ENCODE data around the gene AKAP8L.
"Not testable (repeated sequence)": the region's sequence is repeated elsewhere in the genome, so short reads cannot be mapped to it uniquely, and the experiment has no call there.

Gene AKAP8L

DNA sequence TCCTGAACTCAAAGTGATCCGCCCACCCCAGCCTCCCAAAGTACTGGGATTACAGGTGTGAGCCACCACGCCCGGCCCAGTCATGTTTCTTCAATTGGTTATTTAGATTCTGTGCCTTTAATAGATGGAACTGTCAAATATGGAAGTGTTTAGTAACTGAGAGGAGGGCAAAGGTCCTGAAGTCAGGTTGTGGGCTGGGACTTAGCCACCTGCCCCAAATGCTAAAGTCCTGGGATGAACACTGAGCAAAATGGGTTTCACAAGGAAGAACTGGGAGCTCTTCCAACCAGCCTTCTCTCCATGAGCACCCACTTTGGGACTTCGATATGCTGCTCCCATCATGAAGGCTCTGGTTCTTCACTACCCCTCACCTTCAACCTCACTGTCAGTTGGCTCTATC is 60.9 kb downstream of the AKAP8L start:
- Mint-ChIP-seq H3K9me3 (ENCODE audit: low read depth) (no peaks in the 10 kb centered on the region), H3K4me1 (ENCODE audit: low read depth) (no peaks in the 10 kb centered on the region), H3K27ac (no peak overlapping the region), H3K4me3 (no peak overlapping the region), H3K27me3 (no peaks in the 10 kb centered on the region), H3K36me3 (peaks cover 8% of the 10 kb centered on the region)

- Mint-ChIP-seq H3K4me1 (ENCODE audit: low read depth) (no peaks in the 10 kb centered on the region), H3K9me3 (ENCODE audit: low read depth) (no peaks in the 10 kb centered on the region), H3K36me3 (peaks cover 8% of the 10 kb centered on the region), H3K27ac (no peak overlapping the region), H3K27me3 (no peaks in the 10 kb centered on the region), H3K4me3 (no peak overlapping the region)
These were observed 64.1 kb downstream of the AKAP8L start for GRCh38 chr19:15354566-15355296.

DNA sequence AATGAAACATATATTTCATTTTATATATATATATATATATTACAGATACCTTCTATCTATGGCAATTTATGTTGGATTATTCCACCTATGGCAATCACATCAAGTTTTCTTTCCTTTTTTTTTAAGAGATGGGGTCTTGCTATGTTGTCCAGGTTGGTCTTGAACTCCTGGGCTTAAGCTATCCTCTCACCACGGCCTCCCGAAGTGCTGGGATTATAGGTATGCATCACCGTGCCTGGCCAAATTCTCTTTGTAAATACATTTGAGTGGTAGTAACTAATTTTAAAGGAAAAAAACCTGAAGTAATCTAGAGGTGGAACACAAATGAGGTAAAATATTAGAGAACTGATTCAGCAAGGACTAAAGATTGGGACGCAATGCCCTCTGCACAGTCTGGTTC is 64.9 kb downstream of the AKAP8L start:
- H3K4me3 Mint-ChIP-seq, result no peak overlapping the region
- no peaks in the 10 kb centered on the region for H3K4me1 Mint-ChIP-seq (ENCODE audit: low read depth)
- no peaks in the 10 kb centered on the region for H3K27me3 Mint-ChIP-seq
- H3K27ac Mint-ChIP-seq, result no peak overlapping the region
- peaks cover 8% of the 10 kb centered on the region for H3K36me3 Mint-ChIP-seq
- H3K9me3 Mint-ChIP-seq (ENCODE audit: low read depth), result no peaks in the 10 kb centered on the region

- H3K4me1 Mint-ChIP-seq (ENCODE audit: low read depth); H3K36me3 Mint-ChIP-seq; H3K27me3 Mint-ChIP-seq; H3K4me3 Mint-ChIP-seq; H3K9me3 Mint-ChIP-seq (ENCODE audit: low read depth); H3K27ac Mint-ChIP-seq: not testable (repeated sequence)
These were observed 66.3 kb downstream of the AKAP8L start for GRCh38 chr19:15352535-15352934.

GRCh38 chr19:15341328-15341727 is 77.5 kb downstream of the AKAP8L start:
- not testable (repeated sequence) for H3K27me3 Mint-ChIP-seq; H3K9me3 Mint-ChIP-seq (ENCODE audit: low read depth); H3K36me3 Mint-ChIP-seq; H3K4me1 Mint-ChIP-seq (ENCODE audit: low read depth); H3K27ac Mint-ChIP-seq; H3K4me3 Mint-ChIP-seq

DNA sequence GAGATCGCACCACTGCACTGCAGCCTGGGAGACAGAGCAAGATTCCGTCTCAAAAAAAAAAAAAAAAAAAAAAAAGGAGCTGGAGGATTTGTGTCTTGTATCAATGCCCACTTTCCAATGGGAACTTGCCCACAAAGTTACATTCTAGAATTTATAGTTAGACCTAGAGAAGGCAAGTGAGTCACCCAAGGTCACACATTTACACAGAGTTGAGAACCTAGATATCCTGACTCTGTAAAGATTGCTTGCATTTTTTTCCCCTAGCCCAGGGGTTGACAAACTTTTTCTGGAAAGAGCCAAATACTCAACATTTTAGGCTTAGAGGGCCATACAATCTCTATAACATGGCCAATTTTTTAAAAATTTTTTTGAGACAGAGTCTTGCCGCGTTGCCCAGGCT is 78.7 kb downstream of the AKAP8L start:
- no peak overlapping the region for H3K4me3 Mint-ChIP-seq
- no peak overlapping the region for H3K27ac Mint-ChIP-seq
- H3K27me3 Mint-ChIP-seq, result no peaks in the 10 kb centered on the region

GRCh38 chr19:15337202-15337601 is 81.6 kb downstream of the AKAP8L start:
- H3K27ac Mint-ChIP-seq, result no peak overlapping the region

More for the DNA sequence above, 78.7 kb downstream of the AKAP8L start:
- Mint-ChIP-seq H3K4me1 (ENCODE audit: low read depth) (no peaks in the 10 kb centered on the region), H3K9me3 (ENCODE audit: low read depth) (no peaks in the 10 kb centered on the region), H3K36me3 (no peaks in the 10 kb centered on the region)

GRCh38 chr19:15335992-15336391 is 82.8 kb downstream of the AKAP8L start:
- not testable (repeated sequence) for H3K4me1 Mint-ChIP-seq (ENCODE audit: low read depth); H3K27me3 Mint-ChIP-seq; H3K9me3 Mint-ChIP-seq (ENCODE audit: low read depth); H3K36me3 Mint-ChIP-seq; H3K4me3 Mint-ChIP-seq; H3K27ac Mint-ChIP-seq

More at GRCh38 chr19:15337202-15337601, 81.6 kb downstream of the AKAP8L start:
- Mint-ChIP-seq H3K9me3 (ENCODE audit: low read depth) (no peaks in the 10 kb centered on the region), H3K36me3 (no peaks in the 10 kb centered on the region), H3K4me1 (ENCODE audit: low read depth) (peaks cover 6% of the 10 kb centered on the region), H3K27me3 (no peaks in the 10 kb centered on the region), H3K4me3 (no peak overlapping the region)

- Mint-ChIP-seq H3K4me1 (ENCODE audit: low read depth) (peaks cover 38% of the 10 kb centered on the region), H3K4me3 (peak within 1 kb of the TSS; percentile 95), H3K9me3 (ENCODE audit: low read depth) (no peaks in the 10 kb centered on the region)
These were observed 86.3 kb downstream of the AKAP8L start, which contains the start of gene BRD4 for GRCh38 chr19:15332311-15332996. TSS of gene BRD4 (minus strand) at chr19:15332539. CDS start at chr19:15273099, 59,440 bp downstream.

GRCh38 chr19:15331419-15332310 is 87.1 kb downstream of the AKAP8L start:
- Mint-ChIP-seq H3K36me3 (peaks cover 2% of the 10 kb centered on the region), H3K4me1 (ENCODE audit: low read depth) (peaks cover 46% of the 10 kb centered on the region), H3K27me3 (no peaks in the 10 kb centered on the region), H3K27ac (peak overlapping the region; percentile 95), H3K9me3 (ENCODE audit: low read depth) (no peaks in the 10 kb centered on the region), H3K4me3 (peak overlapping the region; percentile 95)

More at GRCh38 chr19:15332311-15332996, 86.3 kb downstream of the AKAP8L start, which contains the start of gene BRD4:
- no peaks in the 10 kb centered on the region for H3K27me3 Mint-ChIP-seq
- H3K36me3 Mint-ChIP-seq, result peaks cover 2% of the 10 kb centered on the region
- peak within 1 kb of the TSS; percentile 95 for H3K27ac Mint-ChIP-seq

- Mint-ChIP-seq H3K27me3 (no peaks in the 10 kb centered on the region), H3K4me3 (peak overlapping the region; percentile 95), H3K4me1 (ENCODE audit: low read depth) (peaks cover 52% of the 10 kb centered on the region), H3K9me3 (ENCODE audit: low read depth) (no peaks in the 10 kb centered on the region), H3K36me3 (peaks cover 2% of the 10 kb centered on the region), H3K27ac (peak overlapping the region; percentile 95)
These were observed 87.9 kb downstream of the AKAP8L start for GRCh38 chr19:15330801-15331418.

Data from activated naive CD8-positive, alpha-beta T cell (primary cell).